ENCODE data around the gene SRSF12.
A peak's percentile ranks its signal among the peaks of the same experiment; 100 is the strongest.

Gene SRSF12

DNA sequence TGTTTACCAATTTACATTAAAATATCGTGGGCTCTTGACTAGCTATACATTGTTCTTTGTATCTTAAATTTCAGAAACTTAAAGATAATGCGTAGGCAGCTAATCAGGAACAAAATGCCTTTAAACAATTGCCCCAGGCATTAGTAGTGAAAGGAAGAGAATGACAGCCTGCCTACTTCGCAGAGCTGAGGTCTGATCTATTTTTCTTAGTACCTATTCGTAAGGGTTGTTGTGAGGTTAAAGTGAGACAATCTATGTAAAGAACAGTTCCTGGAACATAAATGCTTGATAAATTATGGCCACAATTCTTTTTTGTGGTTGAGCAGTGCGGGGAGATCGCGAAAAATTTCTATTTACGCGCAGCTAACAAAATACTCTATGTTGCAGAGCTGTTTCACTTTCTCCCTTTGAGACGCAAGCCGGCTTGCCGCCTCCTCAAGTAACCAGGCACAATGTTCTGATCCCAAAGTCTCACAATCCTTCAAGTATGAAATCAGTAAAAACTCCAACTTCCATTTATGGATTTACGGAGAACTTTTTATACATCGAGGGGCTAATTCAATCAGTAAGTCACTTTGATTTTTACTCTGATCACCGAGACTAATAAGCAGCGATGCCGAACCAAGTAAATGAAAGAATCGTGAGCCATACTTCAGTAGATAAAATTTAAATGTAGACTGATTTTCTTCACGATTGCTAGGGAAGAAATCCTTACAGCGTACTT lies 38.2 kb downstream of the SRSF12 start:
- CTCF ChIA-PET: interaction anchor here (0.8 to 2.3 kb wide), 4 partner anchors 9 to 659 kb away, joined by 3 to 17 read pairs (median 3); no protein-coding TSS in a partner anchor
- peak; percentile 35 for DNase-seq (ENCODE audit: extremely low spot score)
- POLR2A ChIA-PET: interaction anchor here (0.6 to 1.8 kb wide), 11 partner anchors 9 to 1253 kb away, joined by 3 to 17 read pairs (median 5); partner anchors contain the start of genes PM20D2 and RNGTT
- TF ChIP-seq, protein P1, sequence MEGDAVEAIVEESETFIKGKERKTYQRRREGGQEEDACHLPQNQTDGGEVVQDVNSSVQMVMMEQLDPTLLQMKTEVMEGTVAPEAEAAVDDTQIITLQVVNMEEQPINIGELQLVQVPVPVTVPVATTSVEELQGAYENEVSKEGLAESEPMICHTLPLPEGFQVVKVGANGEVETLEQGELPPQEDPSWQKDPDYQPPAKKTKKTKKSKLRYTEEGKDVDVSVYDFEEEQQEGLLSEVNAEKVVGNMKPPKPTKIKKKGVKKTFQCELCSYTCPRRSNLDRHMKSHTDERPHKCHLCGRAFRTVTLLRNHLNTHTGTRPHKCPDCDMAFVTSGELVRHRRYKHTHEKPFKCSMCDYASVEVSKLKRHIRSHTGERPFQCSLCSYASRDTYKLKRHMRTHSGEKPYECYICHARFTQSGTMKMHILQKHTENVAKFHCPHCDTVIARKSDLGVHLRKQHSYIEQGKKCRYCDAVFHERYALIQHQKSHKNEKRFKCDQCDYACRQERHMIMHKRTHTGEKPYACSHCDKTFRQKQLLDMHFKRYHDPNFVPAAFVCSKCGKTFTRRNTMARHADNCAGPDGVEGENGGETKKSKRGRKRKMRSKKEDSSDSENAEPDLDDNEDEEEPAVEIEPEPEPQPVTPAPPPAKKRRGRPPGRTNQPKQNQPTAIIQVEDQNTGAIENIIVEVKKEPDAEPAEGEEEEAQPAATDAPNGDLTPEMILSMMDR (IDR thresholded peaks at IDR 0.05; ENCODE audit: control extremely low read depth, extremely low read depth, low read depth, missing control alignments): no peak

DNA sequence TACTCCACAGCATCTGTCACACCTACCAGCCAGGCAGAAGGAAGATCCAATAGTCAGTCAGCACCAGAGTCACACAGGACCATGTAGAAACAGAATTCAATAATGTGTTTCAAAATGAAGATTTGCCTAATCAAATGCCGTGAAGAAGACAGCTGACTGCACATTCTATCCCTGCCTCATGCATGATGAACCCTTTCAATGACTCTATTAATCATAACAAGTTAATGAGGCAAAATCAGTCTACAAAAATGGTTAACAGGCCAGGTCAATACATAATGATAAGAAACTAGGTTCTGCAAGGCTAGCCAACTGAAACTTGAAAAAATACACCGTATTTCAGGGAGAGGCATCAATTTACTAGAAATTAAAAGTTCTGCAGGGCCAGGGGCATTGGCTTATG lies 44.0 kb downstream of the SRSF12 start:
- TF ChIP-seq, protein P1 (IDR thresholded peaks at IDR 0.05; ENCODE audit: control extremely low read depth, extremely low read depth, low read depth, missing control alignments): no peak
- DNase-seq (ENCODE audit: extremely low spot score): no peak
- ChIA-PET POLR2A (no interaction called here), CTCF (interaction anchor here (1.3 to 3.2 kb wide), 2 partner anchors 23 to 91 kb away, joined by 3 to 12 read pairs; no protein-coding TSS in a partner anchor)

DNA sequence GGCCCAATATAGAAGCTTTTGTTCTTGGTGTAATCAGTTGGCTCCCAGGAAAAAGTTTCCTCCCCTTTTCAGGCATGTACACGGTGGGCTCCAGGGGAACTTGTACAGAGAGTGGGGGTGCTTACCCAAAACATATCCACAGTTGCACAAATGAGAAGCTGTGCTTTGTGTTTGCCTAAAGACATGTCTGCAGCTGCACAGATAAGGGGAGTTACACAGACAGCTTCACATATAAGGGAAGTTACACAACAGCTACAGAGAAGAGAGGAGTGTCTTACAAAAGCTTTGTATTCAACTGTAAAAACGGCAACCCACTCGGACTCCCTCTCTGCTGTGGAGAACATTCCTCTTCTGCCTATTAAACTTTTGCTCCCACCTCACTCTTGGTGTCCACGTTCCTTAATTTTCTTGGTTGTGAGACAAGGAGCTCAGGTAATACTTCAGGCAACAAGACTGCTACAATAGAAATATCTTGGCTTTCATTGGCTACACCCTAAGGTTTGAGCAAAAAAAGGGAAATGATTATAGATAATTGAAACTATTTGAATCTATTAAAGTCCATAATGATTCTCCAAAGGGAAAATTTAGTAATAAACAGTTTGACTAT lies 44.8 kb downstream of the SRSF12 start:
- TF ChIP-seq, protein P1 (IDR thresholded peaks at IDR 0.05; ENCODE audit: control extremely low read depth, extremely low read depth, low read depth, missing control alignments): no peak
- no peak for DNase-seq (ENCODE audit: extremely low spot score)
- POLR2A ChIA-PET: no interaction called here
- CTCF ChIA-PET: interaction anchor here (0.9 to 3.2 kb wide), 6 partner anchors 9 to 299 kb away, joined by 3 to 12 read pairs (median 4); no protein-coding TSS in a partner anchor

DNA sequence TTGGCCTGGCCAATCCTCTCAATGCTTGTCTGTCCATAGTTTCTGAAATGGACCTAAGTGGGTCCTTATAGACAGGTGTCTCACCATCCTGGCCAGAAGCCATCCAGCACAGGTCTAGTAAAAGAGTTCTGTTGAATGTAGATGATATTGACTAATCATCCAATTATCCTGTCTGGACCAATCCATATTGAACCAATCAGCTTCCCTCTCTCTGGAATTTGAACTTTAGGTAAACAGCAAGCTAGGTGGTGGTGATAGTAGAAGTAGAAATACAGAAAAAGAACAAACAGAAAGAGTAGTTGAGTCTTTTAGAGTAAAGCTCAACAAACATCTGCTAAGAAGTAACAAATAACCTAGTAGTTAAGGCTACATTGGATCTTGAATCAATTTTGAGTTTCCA lies 46.8 kb downstream of the SRSF12 start:
- CTCF ChIA-PET: interaction anchor here (3.2 kb wide), 1 partner anchor 88 kb away, joined by 12 read pairs; no protein-coding TSS in a partner anchor

DNA sequence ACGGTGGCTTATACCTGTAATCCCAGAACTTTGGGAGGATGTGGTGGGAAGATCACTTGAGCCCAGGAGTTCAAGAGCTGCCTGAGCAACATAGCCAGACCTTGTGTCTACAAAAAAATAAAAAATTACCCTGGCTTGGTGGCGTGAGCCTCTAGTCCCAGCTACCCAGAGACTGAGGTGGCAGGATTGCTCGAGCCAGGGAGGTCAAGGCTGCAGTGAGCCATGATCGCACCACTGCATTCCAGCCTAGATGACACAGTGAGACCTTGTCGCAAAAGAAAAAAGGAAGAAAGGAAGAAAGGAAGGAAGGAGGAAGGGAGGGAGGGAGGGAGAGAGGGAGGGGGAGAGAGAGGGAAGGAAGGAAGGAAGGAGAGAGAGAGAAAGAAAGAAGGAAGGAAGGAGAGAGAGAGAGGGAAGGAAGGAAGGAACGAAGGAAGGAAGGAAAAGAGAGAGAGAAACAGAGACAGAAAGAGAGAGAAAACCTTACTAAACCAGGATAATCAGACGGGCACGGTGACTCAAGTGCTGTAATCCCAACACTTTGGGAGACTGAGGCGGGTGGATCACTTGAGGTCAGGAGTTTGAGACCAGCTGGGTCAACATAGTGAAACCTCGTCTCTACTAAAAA lies 48.2 kb downstream of the SRSF12 start:
- DNase-seq (ENCODE audit: extremely low spot score): no peak
- TF ChIP-seq, protein P1 (IDR thresholded peaks at IDR 0.05; ENCODE audit: control extremely low read depth, extremely low read depth, low read depth, missing control alignments): no peak
- CTCF ChIA-PET: no interaction called here
- POLR2A ChIA-PET: no interaction called here

More for the DNA sequence above, 46.8 kb downstream of the SRSF12 start:
- POLR2A ChIA-PET: interaction anchor here (1.1 kb wide), 1 partner anchor 10 kb away, joined by 5 read pairs; the partner anchor contains the start of gene PNRC1
- no peak for DNase-seq (ENCODE audit: extremely low spot score)
- TF ChIP-seq, protein P1 (IDR thresholded peaks at IDR 0.05; ENCODE audit: control extremely low read depth, extremely low read depth, low read depth, missing control alignments): no peak

DNA sequence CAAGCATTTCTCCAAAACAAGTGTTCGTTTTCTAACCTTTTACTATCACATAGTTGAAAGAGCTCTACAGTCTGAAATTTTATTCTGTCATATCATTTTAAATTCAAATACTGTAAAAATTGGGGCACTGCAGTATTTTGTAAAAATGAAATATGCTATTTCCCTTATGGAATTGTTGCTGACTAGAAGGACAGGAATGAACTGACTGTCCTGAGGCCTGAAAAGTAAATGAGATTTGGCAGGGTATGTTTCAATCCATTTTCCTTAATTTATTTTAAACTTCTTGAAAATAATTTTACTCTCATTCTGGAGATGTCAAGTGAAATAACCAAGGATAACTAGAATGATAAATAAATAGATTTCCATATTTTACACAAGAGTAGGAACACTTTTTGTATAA lies 49.2 kb downstream of the SRSF12 start:
- TF ChIP-seq, protein P1 (IDR thresholded peaks at IDR 0.05; ENCODE audit: control extremely low read depth, extremely low read depth, low read depth, missing control alignments): no peak
- POLR2A ChIA-PET: no interaction called here
- CTCF ChIA-PET: no interaction called here
- no peak for DNase-seq (ENCODE audit: extremely low spot score)

All from GM10248 (cell line).